Ovary (tissue), 3 donors: Measurements from ENCODE around the gene MED27.

Experiments
- POLR2A ChIP-seq: fragments of 450-650 bp; IDR thresholded peaks from one replicate; pipeline ENCODE4 v1.6.1; 2017; ENCODE audit warnings: antibody characterized with exemption, mild to moderate bottlenecking, moderate library complexity
- TF ChIP-seq, protein P1 (sequence below), 3 donors: fragments of 450-650 bp in 2 of 3; fragments of 200-600 bp in 1 of 3; IDR thresholded peaks; one replicate each; pipeline versions ENCODE4 v1.5.1 to v1.8.0; 2016 to 2022; ENCODE audit warnings: antibody characterized with exemption in 3 of 3, mild to moderate bottlenecking in 1 of 3
- donor health status: DM: no; HTN: no; CAD: no.

DNA sequence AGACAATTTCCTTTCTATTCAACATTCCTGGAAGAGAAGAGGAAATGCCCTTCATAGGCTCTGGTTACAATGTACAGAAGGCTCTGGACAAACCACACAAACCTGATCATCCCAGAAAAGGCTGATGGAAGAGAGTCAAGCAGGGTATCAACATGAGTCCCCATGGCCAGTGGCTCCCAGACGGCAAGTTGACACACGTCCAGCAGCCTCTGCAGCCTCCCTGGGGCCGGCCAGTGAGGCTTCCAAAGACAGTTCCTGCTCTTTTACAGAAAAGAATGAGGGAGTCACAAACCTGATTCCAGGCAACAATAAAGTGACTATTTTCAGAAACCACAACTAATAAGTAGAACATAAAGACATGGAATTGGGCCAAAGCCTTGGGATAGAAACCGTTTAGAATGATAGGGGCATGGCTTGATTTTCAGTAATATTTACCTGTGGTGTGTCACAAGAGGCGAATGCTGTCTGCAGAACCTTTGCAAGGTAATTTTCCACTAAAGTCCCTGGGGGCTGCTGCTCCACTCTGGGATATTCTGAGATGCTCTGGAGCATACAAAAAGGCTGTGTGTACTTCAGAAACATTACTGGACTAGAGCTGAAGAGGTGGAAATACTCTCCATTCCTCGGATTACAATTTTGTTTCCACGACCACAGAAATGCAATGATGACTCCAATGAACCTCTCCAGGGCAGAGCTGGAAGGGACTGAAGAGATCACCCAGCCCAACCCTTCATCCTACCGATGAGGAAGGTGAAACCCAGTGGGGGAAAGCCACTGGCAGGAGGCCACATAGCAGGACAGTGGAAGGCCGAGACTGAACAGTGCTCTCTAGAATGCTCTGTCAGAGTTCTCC is 10.4 kb downstream of the MED27 start:
- TF ChIP-seq, protein P1, sequence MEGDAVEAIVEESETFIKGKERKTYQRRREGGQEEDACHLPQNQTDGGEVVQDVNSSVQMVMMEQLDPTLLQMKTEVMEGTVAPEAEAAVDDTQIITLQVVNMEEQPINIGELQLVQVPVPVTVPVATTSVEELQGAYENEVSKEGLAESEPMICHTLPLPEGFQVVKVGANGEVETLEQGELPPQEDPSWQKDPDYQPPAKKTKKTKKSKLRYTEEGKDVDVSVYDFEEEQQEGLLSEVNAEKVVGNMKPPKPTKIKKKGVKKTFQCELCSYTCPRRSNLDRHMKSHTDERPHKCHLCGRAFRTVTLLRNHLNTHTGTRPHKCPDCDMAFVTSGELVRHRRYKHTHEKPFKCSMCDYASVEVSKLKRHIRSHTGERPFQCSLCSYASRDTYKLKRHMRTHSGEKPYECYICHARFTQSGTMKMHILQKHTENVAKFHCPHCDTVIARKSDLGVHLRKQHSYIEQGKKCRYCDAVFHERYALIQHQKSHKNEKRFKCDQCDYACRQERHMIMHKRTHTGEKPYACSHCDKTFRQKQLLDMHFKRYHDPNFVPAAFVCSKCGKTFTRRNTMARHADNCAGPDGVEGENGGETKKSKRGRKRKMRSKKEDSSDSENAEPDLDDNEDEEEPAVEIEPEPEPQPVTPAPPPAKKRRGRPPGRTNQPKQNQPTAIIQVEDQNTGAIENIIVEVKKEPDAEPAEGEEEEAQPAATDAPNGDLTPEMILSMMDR (IDR thresholded peaks at IDR 0.05), result no peak
- TF ChIP-seq POLR2A, result no peak
